IPS DF 6.9 (cell line): ENCODE data around the gene TRIM15.
"Not testable (repeated sequence)": the region's sequence is repeated elsewhere in the genome, so short reads cannot be mapped to it uniquely, and the experiment has no call there.

Source experiments
- DNase-seq: peaks from one replicate; pipeline ENCODE4 v3.0.0-alpha.2; 2013; ENCODE audit warnings: low read depth, low spot score
- H3K27ac ChIP-seq: one replicate; pipeline ENCODE4 v1.5.1; 2013; ENCODE audit warnings: low read length, control low read depth
- H3K27me3 ChIP-seq: 2 replicates; pipeline ENCODE4 v1.6.1; 2013; ENCODE audit warnings: mild to moderate bottlenecking, low read length; ENCODE audit not compliant: control insufficient read depth, insufficient read depth
- H3K36me3 ChIP-seq: 2 replicates; pipeline ENCODE4 v1.6.1; 2013; ENCODE audit warnings: low read length; ENCODE audit not compliant: control insufficient read depth, insufficient read depth
- H3K4me1 ChIP-seq: 2 replicates; pipeline ENCODE4 v1.6.1; 2013; ENCODE audit warnings: low read length; ENCODE audit not compliant: control insufficient read depth, insufficient read depth
- H3K4me3 ChIP-seq: 2 replicates; pipeline ENCODE4 v1.5.1; 2013; ENCODE audit warnings: mild to moderate bottlenecking, low read length
- H3K9me3 ChIP-seq: 2 replicates; pipeline ENCODE4 v1.6.1; 2013; ENCODE audit warnings: low read length, inconsistent platforms; ENCODE audit not compliant: control insufficient read depth, insufficient read depth
- WGBS: extraction: QIAGEN DNeasy Blood & Tissue Kit; methylation state at CpG from one replicate; pipeline ENCODE4 v1.1.7; 2013; ENCODE audit warnings: mixed read lengths, missing lambda C conversion rate; ENCODE audit not compliant: insufficient read length, insufficient coverage; 5-methylcytosine and 5-hydroxymethylcytosine counted together

The TRIM15 gene

GRCh38 chr6:30163918-30164654, 740 bp downstream of the TRIM15 start:
- no peak overlapping the region for H3K27ac ChIP-seq
- WGBS, result no CpG with 5 or more reads among the region's 16 CpGs

DNA sequence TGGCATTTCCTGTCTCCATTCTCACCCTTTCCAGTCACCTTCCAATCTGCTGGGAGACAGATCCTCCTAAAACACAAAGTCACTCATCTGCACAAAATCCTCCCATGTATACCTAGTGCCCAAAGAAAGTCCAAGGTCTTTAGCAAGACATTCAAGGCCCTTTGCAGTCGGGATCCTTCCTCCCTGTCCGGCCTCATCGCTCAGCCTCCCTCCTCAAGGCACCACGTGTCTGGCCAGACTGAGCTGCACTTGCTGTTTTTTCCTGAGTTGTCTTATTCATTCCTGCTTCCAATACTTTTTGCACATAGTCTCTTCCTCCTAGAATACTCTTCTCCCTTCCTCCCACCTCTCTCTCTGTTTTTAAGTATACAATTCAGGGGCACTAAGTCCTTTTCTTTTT, 1.4 kb downstream of the TRIM15 start:
- Histone ChIP-seq H3K4me1 (no peaks in the 10 kb centered on the region), H3K9me3 (no peaks in the 10 kb centered on the region), H3K36me3 (no peaks in the 10 kb centered on the region), H3K27ac (no peak overlapping the region), H3K27me3 (no peaks in the 10 kb centered on the region), H3K4me3 (no peak overlapping the region)
- DNase-seq, result no peak
- WGBS, result no CpG with 5 or more reads among the region's 4 CpGs

More at GRCh38 chr6:30163918-30164654, 740 bp downstream of the TRIM15 start:
- H3K36me3 ChIP-seq, result no peaks in the 10 kb centered on the region
- no peak overlapping the region for H3K4me3 ChIP-seq
- no peaks in the 10 kb centered on the region for H3K27me3 ChIP-seq
- H3K9me3 ChIP-seq, result no peaks in the 10 kb centered on the region
- no peak for DNase-seq
- H3K4me1 ChIP-seq, result no peaks in the 10 kb centered on the region

DNA sequence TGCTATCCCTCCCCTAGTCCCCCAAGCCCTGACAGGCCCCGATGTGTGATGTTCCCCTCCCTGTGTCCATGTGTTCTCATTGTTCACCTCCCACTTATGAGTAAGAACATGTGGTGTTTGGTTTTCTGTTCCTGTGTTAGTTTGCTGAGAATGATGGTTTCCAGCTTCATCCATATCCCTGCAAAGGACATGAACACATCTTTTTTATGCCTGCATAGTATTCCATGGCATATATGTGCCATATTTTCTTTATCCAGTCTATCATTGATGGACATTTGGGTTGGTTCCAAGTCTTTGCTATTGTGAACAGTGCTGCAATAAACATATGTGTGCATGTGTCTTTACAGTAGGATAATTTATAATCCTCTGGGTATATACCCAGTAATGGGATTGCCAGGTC, 1.9 kb downstream of the TRIM15 start:
- H3K27ac ChIP-seq, H3K27me3 ChIP-seq: not testable (repeated sequence)

GRCh38 chr6:30167101-30167500, 3.8 kb downstream of the TRIM15 start:
- Histone ChIP-seq H3K27ac (no peak overlapping the region), H3K4me3 (no peak overlapping the region), H3K36me3 (no peaks in the 10 kb centered on the region), H3K27me3 (peaks cover 1% of the 10 kb centered on the region; the same call in 1 of the 2 replicates), H3K9me3 (no peaks in the 10 kb centered on the region), H3K4me1 (no peaks in the 10 kb centered on the region)
- no CpG with 5 or more reads among the region's 6 CpGs for WGBS
- no peak for DNase-seq

More for the DNA sequence above, 1.9 kb downstream of the TRIM15 start:
- not testable (repeated sequence) for H3K4me3 ChIP-seq, H3K4me1 ChIP-seq, H3K36me3 ChIP-seq, H3K9me3 ChIP-seq, DNase-seq
- no CpG with 5 or more reads among the region's 1 CpG for WGBS

DNA sequence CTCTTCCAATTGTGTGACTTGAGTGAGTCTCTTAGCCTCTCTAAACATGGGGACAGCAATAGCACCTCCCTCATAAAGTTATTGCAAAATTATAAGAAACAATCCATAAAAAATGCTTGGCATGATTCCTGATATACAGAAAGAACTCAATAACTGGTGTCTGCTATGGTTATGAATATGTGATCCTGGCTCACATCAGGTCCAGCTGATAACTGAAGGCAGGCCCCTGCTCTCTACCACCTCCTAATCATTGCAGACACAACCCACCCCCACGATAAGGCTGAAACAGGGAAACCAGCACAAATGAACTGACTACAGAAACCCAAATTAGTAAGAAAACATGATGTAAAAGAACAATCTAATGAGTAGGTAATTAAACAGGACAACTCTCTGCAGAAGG, 5.4 kb downstream of the TRIM15 start:
- Histone ChIP-seq H3K9me3 (no peaks in the 10 kb centered on the region), H3K4me1 (no peaks in the 10 kb centered on the region), H3K4me3 (no peak overlapping the region), H3K27ac (no peak overlapping the region), H3K27me3 (peaks cover 11% of the 10 kb centered on the region; the same call in 1 of the 2 replicates), H3K36me3 (no peaks in the 10 kb centered on the region)
- no CpG with 5 or more reads among the region's 1 CpG for WGBS
- no peak for DNase-seq

DNA sequence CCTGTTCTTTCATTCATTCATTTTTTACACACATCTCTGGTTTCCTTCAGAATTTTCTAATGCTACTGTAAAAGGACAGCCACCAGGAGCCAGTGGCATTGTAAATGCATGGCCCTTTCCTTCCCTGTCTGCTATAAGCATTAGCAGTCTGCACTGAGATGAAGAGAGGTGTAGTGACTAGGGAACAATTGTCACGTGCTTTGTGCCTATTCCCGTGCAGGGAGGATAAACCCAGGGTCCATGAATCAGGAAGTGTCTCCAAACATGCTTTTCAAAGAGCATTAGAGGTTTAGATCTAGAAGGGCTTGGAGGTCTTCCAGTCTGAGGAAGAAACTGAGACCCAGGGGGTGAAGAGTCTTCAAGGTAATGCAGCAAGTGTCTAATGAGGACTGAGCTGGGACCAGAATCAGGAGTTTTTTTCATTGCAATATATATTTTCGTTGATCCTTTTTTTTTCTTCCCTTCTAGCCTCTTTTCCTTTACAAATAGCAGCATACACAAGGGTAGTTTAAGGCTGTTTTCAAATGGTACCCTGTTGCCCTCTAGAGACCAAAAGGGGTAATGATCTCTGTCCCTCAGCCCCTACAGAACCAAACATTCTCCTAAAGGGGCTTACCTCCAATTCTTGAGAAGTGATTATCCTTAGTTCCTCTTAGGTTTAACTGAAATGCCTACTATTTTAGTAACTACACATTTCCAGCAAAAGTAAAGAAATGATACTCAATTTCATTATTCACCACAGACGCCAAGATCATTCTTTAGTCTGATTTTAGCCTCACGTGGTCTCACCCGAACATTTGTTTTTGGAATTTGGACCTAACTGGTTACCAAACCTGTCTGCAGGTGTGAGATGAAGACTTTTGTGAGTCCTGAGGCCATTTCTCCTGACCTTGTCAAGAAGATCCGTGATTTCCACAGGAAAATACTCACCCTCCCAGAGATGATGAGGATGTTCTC, 6.6 kb downstream of the TRIM15 start:
- Histone ChIP-seq H3K9me3 (no peaks in the 10 kb centered on the region), H3K4me1 (no peaks in the 10 kb centered on the region), H3K4me3 (no peak overlapping the region), H3K27ac (no peak overlapping the region), H3K36me3 (no peaks in the 10 kb centered on the region), H3K27me3 (peaks cover 11% of the 10 kb centered on the region; the same call in 1 of the 2 replicates)
- no CpG with 5 or more reads among the region's 7 CpGs for WGBS
- peak; percentile 50 for DNase-seq

DNA sequence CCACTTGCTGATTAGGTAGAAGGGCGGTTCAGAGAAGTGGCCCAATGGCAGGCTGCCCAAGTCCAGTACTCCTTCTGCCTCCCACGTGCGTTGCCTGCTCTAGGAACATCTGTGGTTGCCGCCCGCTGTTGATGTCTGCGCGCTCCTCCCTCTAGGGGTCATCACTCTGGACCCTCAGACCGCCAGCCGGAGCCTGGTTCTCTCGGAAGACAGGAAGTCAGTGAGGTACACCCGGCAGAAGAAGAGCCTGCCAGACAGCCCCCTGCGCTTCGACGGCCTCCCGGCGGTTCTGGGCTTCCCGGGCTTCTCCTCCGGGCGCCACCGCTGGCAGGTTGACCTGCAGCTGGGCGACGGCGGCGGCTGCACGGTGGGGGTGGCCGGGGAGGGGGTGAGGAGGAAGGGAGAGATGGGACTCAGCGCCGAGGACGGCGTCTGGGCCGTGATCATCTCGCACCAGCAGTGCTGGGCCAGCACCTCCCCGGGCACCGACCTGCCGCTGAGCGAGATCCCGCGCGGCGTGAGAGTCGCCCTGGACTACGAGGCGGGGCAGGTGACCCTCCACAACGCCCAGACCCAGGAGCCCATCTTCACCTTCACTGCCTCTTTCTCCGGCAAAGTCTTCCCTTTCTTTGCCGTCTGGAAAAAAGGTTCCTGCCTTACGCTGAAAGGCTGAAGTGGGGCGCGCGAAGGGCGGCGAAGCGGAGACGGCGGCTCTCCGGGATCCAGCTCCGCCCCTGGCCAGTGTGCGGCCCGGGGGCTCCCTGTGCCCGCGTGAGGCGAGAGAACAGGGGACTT, 8.5 kb downstream of the TRIM15 start:
- Histone ChIP-seq H3K9me3 (no peaks in the 10 kb centered on the region), H3K27me3 (peaks cover 11% of the 10 kb centered on the region; the same call in 1 of the 2 replicates), H3K4me3 (peak overlapping the region; percentile 14; the same call in 1 of the 2 replicates), H3K36me3 (no peaks in the 10 kb centered on the region), H3K27ac (no peak overlapping the region), H3K4me1 (no peaks in the 10 kb centered on the region)
- DNase-seq, result no peak
- no CpG with 5 or more reads among the region's 62 CpGs for WGBS

DNA sequence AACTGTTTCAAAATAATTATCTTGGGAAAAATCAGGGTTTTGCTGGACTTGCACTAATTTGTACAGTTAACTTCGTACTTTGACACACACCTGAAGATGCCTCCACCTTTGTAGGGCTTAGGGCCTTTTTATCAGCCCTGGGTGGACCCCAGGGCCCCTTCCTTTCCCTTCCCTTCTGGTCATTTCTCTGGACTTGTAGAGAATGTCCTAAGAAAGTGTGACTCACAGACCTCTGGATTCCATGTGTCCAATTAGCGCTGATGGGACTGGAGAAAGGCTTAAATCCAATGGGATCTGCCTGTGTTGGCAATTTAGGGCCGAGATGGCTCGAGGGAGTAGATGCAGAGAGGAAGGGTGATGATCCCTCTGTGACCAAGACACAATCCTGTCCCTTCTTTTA, 9.3 kb downstream of the TRIM15 start:
- H3K27me3 ChIP-seq, result peaks cover 11% of the 10 kb centered on the region; the same call in 1 of the 2 replicates

DNA sequence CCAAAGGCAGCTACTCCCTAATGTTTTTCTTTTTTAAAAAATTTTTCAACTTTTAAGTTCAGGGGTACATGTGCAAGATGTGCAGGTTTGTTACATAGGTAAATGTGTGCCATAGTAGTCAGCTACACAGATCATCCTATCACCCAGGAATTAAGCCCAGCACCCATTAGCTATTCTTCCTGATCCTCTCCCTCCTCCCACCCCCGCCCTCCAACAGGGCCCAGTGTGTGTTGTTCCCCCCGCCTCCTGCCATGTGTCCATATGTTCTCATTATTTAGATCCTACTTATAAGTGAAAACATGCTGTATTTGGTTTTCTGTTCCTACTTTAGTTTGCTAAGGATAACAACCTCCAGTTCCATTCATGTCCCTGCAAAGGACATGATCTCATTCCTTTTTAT, 12.4 kb downstream of the TRIM15 start:
- H3K27ac ChIP-seq, result no peak overlapping the region
- no peak for DNase-seq
- H3K27me3 ChIP-seq, result peaks cover 11% of the 10 kb centered on the region; the same call in 1 of the 2 replicates
- no CpG with 5 or more reads among the region's 2 CpGs for WGBS
- no peaks in the 10 kb centered on the region for H3K4me1 ChIP-seq
- no peaks in the 10 kb centered on the region for H3K9me3 ChIP-seq
- H3K36me3 ChIP-seq, result no peaks in the 10 kb centered on the region
- no peak overlapping the region for H3K4me3 ChIP-seq

More for the DNA sequence above, 9.3 kb downstream of the TRIM15 start:
- DNase-seq, result no peak
- WGBS, result no CpG with 5 or more reads among the region's 4 CpGs
- Histone ChIP-seq H3K36me3 (no peaks in the 10 kb centered on the region), H3K4me3 (no peak overlapping the region), H3K4me1 (no peaks in the 10 kb centered on the region), H3K27ac (no peak overlapping the region), H3K9me3 (no peaks in the 10 kb centered on the region)

- H3K4me1 ChIP-seq, result no peaks in the 10 kb centered on the region
- H3K36me3 ChIP-seq, result no peaks in the 10 kb centered on the region
- H3K9me3 ChIP-seq, result no peaks in the 10 kb centered on the region
- no peak overlapping the region for H3K27ac ChIP-seq
- no peaks in the 10 kb centered on the region for H3K27me3 ChIP-seq
- no peak overlapping the region for H3K4me3 ChIP-seq
- no CpG with 5 or more reads among the region's 1 CpG for WGBS
- DNase-seq, result no peak
These were observed 15.5 kb downstream of the TRIM15 start for GRCh38 chr6:30178837-30179236.
